Smooth muscle cell (in vitro differentiated cells): ENCODE results near the gene RASL10A. TPM values are rescaled to one million over a fixed set of nuclear protein-coding genes. Genes with fewer than 3 reads are reported as not detected.

Source experiments
- DNase-seq: peaks from one replicate; lab custom pipeline; 2025; ENCODE audit not compliant: unreplicated experiment; lab: John Stamatoyannopoulos, UW
- H2AFZ ChIP-seq: fragments of 200-600 bp; sonication (generic); 2 replicates; pipeline ENCODE4 v1.6.0; 2016; ENCODE audit warnings: antibody characterized with exemption, low read depth, mild to moderate bottlenecking
- H3F3A ChIP-seq: fragments of 200-600 bp; sonication (generic); 2 replicates; pipeline ENCODE4 v1.6.0; 2017; ENCODE audit warnings: antibody characterized with exemption, low read depth
- H3K27ac ChIP-seq: fragments of 200-600 bp; sonication (generic); 2 replicates; pipeline ENCODE4 v1.5.1; 2016; ENCODE audit warnings: low read depth, mild to moderate bottlenecking
- H3K27me3 ChIP-seq: fragments of 200-600 bp; sonication (generic); 2 replicates; pipeline ENCODE4 v1.6.1; 2016; ENCODE audit warnings: low read depth, mild to moderate bottlenecking
- H3K36me3 ChIP-seq: fragments of 200-600 bp; sonication (generic); 2 replicates; pipeline ENCODE4 v1.5.1; 2016; ENCODE audit warnings: low read depth
- H3K4me1 ChIP-seq: fragments of 200-600 bp; sonication (generic); 2 replicates; pipeline ENCODE4 v1.5.1; 2016; ENCODE audit warnings: low read depth
- H3K4me2 ChIP-seq: fragments of 200-600 bp; sonication (generic); 2 replicates; pipeline ENCODE4 v1.6.0; 2016; ENCODE audit warnings: mild to moderate bottlenecking
- H3K4me3 ChIP-seq: fragments of 200-600 bp; sonication (generic); 2 replicates; pipeline ENCODE4 v1.5.1; 2016; ENCODE audit warnings: mild to moderate bottlenecking
- H3K79me2 ChIP-seq: fragments of 200-600 bp; sonication (generic); 2 replicates; pipeline ENCODE4 v1.6.0; 2016; ENCODE audit warnings: low read depth, mild to moderate bottlenecking
- H3K9ac ChIP-seq: fragments of 200-600 bp; sonication (generic); 2 replicates; pipeline ENCODE4 v1.6.0; 2016; ENCODE audit warnings: low read depth
- H3K9me3 ChIP-seq: fragments of 200-600 bp; sonication (generic); replicated peaks from 2 replicates; pipeline ENCODE4 v1.5.1; 2016; ENCODE audit warnings: low read depth
- H4K20me1 ChIP-seq: fragments of 200-600 bp; sonication (generic); 2 replicates; pipeline ENCODE4 v1.6.0; 2016; ENCODE audit warnings: low read depth
- WGBS: methylation state at CpG from one replicate; pipeline ENCODE4 v1.1.7; 2016; ENCODE audit warnings: low lambda C conversion rate; 5-methylcytosine and 5-hydroxymethylcytosine counted together
- polyA plus RNA-seq: library from polyadenylated mRNA; unstranded; fragments of >200 nt; fragmentation: Nextera tagmentation; extraction: Ambion mirVana; gene quantifications from 2 replicates; pipeline ENCODE4 v1.2.1, GENCODE V29; 2016
- total RNA-seq: library from RNA; depleted of rRNA; stranded (reverse); fragments of >200 nt; gene quantifications from 2 replicates; pipeline ENCODE4 v1.2.3, GENCODE V29; 2014
- TF ChIP-seq, protein P1 (sequence below): fragments of 200-600 bp; sonication (generic); IDR thresholded peaks from 2 replicates; pipeline ENCODE4 v1.5.1; 2017; ENCODE audit warnings: borderline replicate concordance, mild to moderate bottlenecking, antibody characterized with exemption; ENCODE audit not compliant: insufficient read depth, poor library complexity, severe bottlenecking

The RASL10A gene
- total and polyA plus RNA-seq, 2 experiments from 2014 or later, result not detected

DNA sequence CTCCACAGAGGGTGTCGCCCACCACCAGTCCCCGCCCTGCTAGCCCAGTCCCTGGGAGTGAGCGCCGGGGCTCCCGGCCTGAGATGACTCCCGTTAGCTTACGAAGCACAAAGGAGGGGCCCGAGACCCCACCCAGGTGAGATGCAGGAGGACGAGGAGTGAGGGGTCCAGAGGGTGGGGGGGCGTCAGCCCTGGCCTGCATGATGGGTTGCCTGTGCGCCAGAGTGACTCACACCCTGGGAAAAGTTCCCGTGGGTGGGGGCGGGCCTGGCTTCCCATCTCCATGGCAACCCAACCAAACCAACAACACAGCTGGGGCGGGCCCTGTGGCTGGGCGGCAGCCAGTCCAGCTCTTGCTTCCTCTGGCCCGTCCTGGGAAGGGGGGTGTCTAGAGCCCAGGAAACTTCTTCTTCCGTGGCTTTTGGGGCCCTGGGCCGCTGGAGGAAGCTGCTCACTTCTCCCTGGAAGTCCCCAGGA is 4.6 kb downstream of the RASL10A start:
- TF ChIP-seq, protein P1, sequence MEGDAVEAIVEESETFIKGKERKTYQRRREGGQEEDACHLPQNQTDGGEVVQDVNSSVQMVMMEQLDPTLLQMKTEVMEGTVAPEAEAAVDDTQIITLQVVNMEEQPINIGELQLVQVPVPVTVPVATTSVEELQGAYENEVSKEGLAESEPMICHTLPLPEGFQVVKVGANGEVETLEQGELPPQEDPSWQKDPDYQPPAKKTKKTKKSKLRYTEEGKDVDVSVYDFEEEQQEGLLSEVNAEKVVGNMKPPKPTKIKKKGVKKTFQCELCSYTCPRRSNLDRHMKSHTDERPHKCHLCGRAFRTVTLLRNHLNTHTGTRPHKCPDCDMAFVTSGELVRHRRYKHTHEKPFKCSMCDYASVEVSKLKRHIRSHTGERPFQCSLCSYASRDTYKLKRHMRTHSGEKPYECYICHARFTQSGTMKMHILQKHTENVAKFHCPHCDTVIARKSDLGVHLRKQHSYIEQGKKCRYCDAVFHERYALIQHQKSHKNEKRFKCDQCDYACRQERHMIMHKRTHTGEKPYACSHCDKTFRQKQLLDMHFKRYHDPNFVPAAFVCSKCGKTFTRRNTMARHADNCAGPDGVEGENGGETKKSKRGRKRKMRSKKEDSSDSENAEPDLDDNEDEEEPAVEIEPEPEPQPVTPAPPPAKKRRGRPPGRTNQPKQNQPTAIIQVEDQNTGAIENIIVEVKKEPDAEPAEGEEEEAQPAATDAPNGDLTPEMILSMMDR, result no peak
- peaks cover 7% of the 10 kb centered on the region for H3K4me1 ChIP-seq
- H3K9me3 ChIP-seq, result no peaks in the 10 kb centered on the region
- H4K20me1 ChIP-seq, result peaks cover 9% of the 10 kb centered on the region
- peaks cover 8% of the 10 kb centered on the region for H3K79me2 ChIP-seq
- peak overlapping the region; percentile 75 for H3K27ac ChIP-seq
- 33% methylated on average over 16 of the region's 18 CpGs for WGBS
- H3K36me3 ChIP-seq, result no peaks in the 10 kb centered on the region
- no peak overlapping the region for H3K4me3 ChIP-seq
- peak overlapping the region; percentile 86 for H3K9ac ChIP-seq
- no peak overlapping the region for H2AFZ ChIP-seq
- H3K4me2 ChIP-seq, result peak overlapping the region; percentile 67
- peaks cover 29% of the 10 kb centered on the region for H3K27me3 ChIP-seq
- peak; percentile 91 for DNase-seq
- no peaks in the 10 kb centered on the region for H3F3A ChIP-seq

DNA sequence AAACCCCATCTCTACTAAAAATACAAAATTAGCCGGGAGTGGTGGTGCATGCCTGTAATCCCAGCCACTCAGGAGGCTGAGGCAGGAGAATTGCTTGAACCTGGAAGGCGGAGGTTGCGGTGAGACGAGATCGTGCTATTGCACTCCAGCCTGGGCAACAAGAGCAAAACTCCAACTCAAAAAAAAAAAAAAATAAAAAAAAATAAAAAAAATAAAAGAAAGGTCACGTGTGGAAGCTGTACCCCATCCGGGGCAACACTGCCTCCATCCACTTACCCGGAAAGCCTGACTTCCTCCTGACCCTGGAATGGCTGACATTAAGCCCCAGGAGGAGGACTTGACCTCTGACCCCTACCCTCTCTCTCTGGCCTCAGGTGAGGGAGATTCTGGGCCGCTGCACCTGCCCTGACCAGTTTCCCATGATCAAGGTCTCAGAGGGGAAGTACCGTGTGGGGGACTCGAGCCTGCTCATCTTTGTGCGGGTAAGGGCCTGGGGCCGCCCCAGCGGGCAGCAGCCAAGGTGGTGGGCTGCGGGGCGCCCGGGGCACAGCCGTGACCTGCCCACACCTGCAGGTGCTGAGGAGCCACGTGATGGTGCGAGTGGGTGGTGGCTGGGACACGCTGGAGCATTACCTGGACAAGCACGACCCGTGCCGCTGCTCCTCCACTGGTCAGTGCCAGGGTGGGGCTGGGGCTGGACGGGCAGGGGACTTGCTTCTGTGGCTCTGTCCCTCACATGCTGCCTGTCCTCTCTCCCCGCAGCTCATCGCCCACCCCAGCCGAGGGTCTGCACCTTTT is 5.2 kb downstream of the RASL10A start:
- TF ChIP-seq, protein P1, result no peak
- Histone ChIP-seq H4K20me1 (peaks cover 9% of the 10 kb centered on the region), H3K9me3 (no peaks in the 10 kb centered on the region), H3F3A (no peaks in the 10 kb centered on the region), H3K36me3 (no peaks in the 10 kb centered on the region), H3K9ac (peak overlapping the region; percentile 51), H3K4me1 (peaks cover 7% of the 10 kb centered on the region), H3K27ac (peak overlapping the region; percentile 62), H3K27me3 (peaks cover 24% of the 10 kb centered on the region), H2AFZ (no peak overlapping the region), H3K4me3 (no peak overlapping the region), H3K4me2 (peak overlapping the region; percentile 67), H3K79me2 (peaks cover 8% of the 10 kb centered on the region)
- WGBS, result 83% methylated on average over 28 of the region's 28 CpGs
- DNase-seq, result no peak

DNA sequence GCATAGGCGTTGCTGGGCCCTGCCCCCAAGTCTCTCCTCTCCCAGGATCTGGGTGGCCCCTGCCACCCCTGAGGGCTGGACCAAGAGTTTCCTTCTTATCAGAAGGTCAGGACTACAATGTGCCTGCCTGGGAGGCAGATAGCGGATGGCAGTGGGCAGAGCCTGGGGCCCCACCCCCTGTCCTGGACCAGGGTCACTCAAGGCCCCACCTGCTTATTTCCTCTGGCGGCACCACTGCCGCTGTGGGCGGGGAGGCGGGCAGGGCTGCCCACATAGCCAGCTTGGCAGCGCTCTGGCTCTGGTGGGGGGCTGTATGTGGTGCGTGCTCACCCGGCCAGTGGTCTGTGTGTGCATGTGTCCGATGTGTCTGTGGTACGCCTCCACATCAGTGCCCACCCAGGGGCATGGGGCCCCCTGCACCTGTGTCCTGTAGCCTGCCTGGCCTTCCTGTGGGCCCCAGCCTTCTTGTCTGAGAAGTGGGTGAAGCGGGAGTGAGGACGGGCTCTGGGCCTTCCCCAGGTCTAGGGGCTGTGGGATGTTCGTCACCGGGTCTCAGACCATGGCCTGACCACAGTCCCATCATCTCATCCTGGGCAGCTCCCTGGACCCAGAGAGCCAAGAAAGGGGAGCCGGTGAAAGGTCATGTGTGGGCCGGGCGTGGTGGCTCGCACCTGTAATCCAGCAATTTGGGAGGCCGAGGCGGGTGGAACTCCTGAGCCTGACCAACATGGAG is 6.0 kb downstream of the RASL10A start:
- no peak overlapping the region for H3K4me2 ChIP-seq
- H3K9me3 ChIP-seq, result no peaks in the 10 kb centered on the region
- peaks cover 9% of the 10 kb centered on the region for H4K20me1 ChIP-seq
- peaks cover 7% of the 10 kb centered on the region for H3K4me1 ChIP-seq
- 95% methylated on average over 20 of the region's 21 CpGs for WGBS
- no peak for DNase-seq
- H3F3A ChIP-seq, result no peaks in the 10 kb centered on the region
- peaks cover 16% of the 10 kb centered on the region for H3K27me3 ChIP-seq
- peaks cover 8% of the 10 kb centered on the region for H3K79me2 ChIP-seq
- H3K9ac ChIP-seq, result no peak overlapping the region
- TF ChIP-seq, protein P1, result no peak
- no peaks in the 10 kb centered on the region for H3K36me3 ChIP-seq
- H3K4me3 ChIP-seq, result no peak overlapping the region
- H2AFZ ChIP-seq, result no peak overlapping the region
- peak overlapping the region; percentile 15 for H3K27ac ChIP-seq
